Mesodermal cell (in vitro differentiated cells): ENCODE results near the gene SRRM2.

Experiments used
- H3K27ac ChIP-seq: 2 replicates; pipeline ENCODE4 v1.7.0; 2013; ENCODE audit warnings: mild to moderate bottlenecking, low read depth, low read length, moderate library complexity; ENCODE audit not compliant: severe bottlenecking
- H3K36me3 ChIP-seq: 2 replicates; pipeline ENCODE4 v1.7.1; 2013; ENCODE audit warnings: mild to moderate bottlenecking, low read length, moderate library complexity; ENCODE audit not compliant: control insufficient read depth, insufficient read depth
- H3K4me1 ChIP-seq: one replicate; pipeline ENCODE4 v1.7.1; 2013; ENCODE audit warnings: mild to moderate bottlenecking, low read length; ENCODE audit not compliant: insufficient read depth, control insufficient read depth, poor library complexity, severe bottlenecking
- H3K4me3 ChIP-seq: 2 replicates; pipeline ENCODE4 v1.7.0; 2013; ENCODE audit warnings: low read length, control low read depth, mild to moderate bottlenecking; ENCODE audit not compliant: insufficient read depth, poor library complexity, severe bottlenecking; ENCODE audit errors: extremely low read depth
- H3K9me3 ChIP-seq: 2 replicates; pipeline ENCODE4 v1.7.1; 2013; ENCODE audit warnings: mild to moderate bottlenecking, low read length, moderate library complexity; ENCODE audit not compliant: control insufficient read depth
- WGBS, 2 experiments: methylation state at CpG; one replicate each; pipeline ENCODE4 v1.1.5; 2013; ENCODE audit warnings: missing lambda C conversion rate in 2 of 2; ENCODE audit not compliant: insufficient coverage in 2 of 2; 5-methylcytosine and 5-hydroxymethylcytosine counted together

The SRRM2 gene

GRCh38 chr16:2773188-2773968, 20.9 kb downstream of the SRRM2 start:
- H3K9me3 ChIP-seq, result no peaks in the 10 kb centered on the region
- H3K4me3 ChIP-seq, result no peak overlapping the region
- WGBS, 2 experiments, result 88 to 96% methylated on average over 8 to 10 of the region's 12 CpGs
- peak overlapping the region; percentile 59 for H3K27ac ChIP-seq
- H3K4me1 ChIP-seq, result peaks cover 8% of the 10 kb centered on the region
- H3K36me3 ChIP-seq, result peaks cover 72% of the 10 kb centered on the region

GRCh38 chr16:2774161-2774891, 21.9 kb downstream of the SRRM2 start:
- peaks cover 62% of the 10 kb centered on the region for H3K36me3 ChIP-seq
- H3K9me3 ChIP-seq, result no peaks in the 10 kb centered on the region
- WGBS, 2 experiments, result 58 to 79% methylated on average over 3 to 6 of the region's 7 CpGs
- H3K27ac ChIP-seq, result no peak overlapping the region
- H3K4me3 ChIP-seq, result no peak overlapping the region
- H3K4me1 ChIP-seq, result peaks cover 8% of the 10 kb centered on the region

GRCh38 chr16:2775131-2775716, 22.8 kb downstream of the SRRM2 start:
- 87 to 95% methylated on average over 6 to 7 of the region's 7 CpGs for WGBS, 2 experiments
- Histone ChIP-seq H3K36me3 (peaks cover 53% of the 10 kb centered on the region), H3K4me1 (peaks cover 8% of the 10 kb centered on the region), H3K4me3 (peak overlapping the region; percentile 87), H3K27ac (no peak overlapping the region), H3K9me3 (no peaks in the 10 kb centered on the region)

GRCh38 chr16:2775765-2776499, 23.5 kb downstream of the SRRM2 start:
- Histone ChIP-seq H3K9me3 (no peaks in the 10 kb centered on the region), H3K27ac (peak overlapping the region; percentile 66), H3K4me3 (peak overlapping the region; percentile 87), H3K4me1 (peaks cover 8% of the 10 kb centered on the region), H3K36me3 (peaks cover 46% of the 10 kb centered on the region)
- WGBS, 2 experiments, result 59 to 68% methylated on average over 9 to 11 of the region's 11 CpGs

- Histone ChIP-seq H3K36me3 (peaks cover 39% of the 10 kb centered on the region), H3K4me1 (peaks cover 8% of the 10 kb centered on the region), H3K27ac (peak overlapping the region; percentile 66), H3K4me3 (peak overlapping the region; percentile 87), H3K9me3 (no peaks in the 10 kb centered on the region)
- WGBS, 2 experiments, result 0 to 1% methylated on average over 51 to 57 of the region's 72 CpGs
Observed at GRCh38 chr16:2776500-2777139, 24.2 kb downstream of the SRRM2 start.

DNA sequence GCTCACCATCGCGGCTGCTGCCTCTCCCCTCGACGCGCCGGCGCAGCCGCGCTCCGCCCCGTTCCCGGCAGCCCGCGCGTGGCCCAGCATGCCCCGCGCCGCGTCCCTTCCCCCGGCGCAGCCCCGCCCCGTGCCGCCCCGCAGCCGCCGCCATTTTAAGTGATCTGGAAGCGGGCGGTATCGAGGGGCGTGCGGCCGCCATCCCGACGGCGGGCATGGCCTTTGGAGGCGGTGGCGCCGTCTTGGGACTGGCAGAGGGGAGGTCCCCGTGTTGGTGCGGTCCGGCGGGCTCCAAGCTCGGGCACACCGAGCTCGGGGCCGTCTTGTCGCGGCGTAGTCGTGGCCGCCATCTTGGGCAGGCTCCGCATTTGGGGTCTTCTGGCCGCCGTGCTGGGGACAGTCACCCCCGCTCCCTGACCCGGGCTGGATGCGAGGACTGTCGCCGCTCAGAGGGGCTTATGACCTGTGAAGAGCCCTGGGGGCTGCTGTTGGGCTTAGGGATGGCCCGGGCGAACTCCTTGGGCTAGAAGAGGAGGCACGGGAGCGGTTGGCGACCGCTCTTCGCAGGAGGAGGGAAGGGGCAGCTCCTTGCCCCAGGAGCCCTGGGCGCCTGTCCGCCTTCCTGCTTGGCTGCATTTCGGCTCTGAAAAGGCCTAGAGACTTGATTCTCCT, 24.9 kb downstream of the SRRM2 start, which contains the start of gene ELOB:
ELOB (minus strand) TSS at position 50 of the 672 bp plus-strand sequence; CDS start at position 9, 41 bp downstream.
- peaks cover 8% of the 10 kb centered on the region for H3K4me1 ChIP-seq
- H3K27ac ChIP-seq, result peak within 1 kb of the TSS; percentile 99
- H3K9me3 ChIP-seq, result no peaks in the 10 kb centered on the region
- peaks cover 34% of the 10 kb centered on the region for H3K36me3 ChIP-seq
- 1% methylated on average over 50 to 57 of the region's 70 CpGs for WGBS, 2 experiments
- H3K4me3 ChIP-seq, result peak within 1 kb of the TSS; percentile 89

DNA sequence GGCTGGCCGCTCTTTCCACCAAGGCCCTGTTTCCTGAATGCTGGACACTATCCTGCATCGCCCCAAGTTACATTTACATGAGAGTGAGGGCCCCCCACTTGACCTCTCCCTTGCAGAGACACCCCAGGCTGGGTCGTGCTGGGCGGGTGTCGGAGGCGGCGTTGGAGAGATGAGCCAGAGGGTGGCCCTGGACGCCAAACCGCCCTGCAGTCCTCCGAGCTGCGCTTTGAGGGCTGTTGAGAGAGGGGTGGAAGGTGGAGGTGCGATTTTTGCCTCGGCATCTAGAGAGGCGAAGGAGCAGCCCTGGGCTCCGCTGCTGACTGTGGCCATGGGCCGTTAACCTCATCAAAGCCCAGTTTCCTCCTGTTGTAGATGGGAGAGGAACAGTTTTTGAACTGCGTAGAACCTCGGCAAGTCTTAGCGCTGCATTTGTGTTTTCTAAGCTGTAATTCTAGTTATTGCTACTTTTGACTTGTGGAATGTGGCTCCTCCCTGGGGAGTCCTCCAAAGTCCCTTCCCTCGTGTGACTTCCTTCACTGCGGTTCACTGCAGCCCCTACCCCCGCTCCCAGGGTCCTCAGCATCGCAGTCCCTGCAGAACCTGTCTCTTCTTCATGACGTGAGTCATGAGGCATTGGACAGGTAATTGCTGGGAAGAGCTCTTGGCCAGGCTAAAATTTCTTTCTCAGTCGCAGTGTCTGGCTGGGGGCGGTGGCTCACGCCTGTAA, 25.6 kb downstream of the SRRM2 start:
- Histone ChIP-seq H3K4me1 (peaks cover 8% of the 10 kb centered on the region), H3K4me3 (peak overlapping the region; percentile 89)
- 18 to 34% methylated on average over 18 to 19 of the region's 27 CpGs for WGBS, 2 experiments

GRCh38 chr16:2778630-2778958, 26.2 kb downstream of the SRRM2 start:
- H3K27ac ChIP-seq, result no peak overlapping the region
- 96 to 97% methylated on average over 7 to 12 of the region's 12 CpGs for WGBS, 2 experiments

More for the DNA sequence above, 25.6 kb downstream of the SRRM2 start:
- Histone ChIP-seq H3K36me3 (peaks cover 27% of the 10 kb centered on the region), H3K27ac (peak overlapping the region; percentile 99), H3K9me3 (no peaks in the 10 kb centered on the region)

DNA sequence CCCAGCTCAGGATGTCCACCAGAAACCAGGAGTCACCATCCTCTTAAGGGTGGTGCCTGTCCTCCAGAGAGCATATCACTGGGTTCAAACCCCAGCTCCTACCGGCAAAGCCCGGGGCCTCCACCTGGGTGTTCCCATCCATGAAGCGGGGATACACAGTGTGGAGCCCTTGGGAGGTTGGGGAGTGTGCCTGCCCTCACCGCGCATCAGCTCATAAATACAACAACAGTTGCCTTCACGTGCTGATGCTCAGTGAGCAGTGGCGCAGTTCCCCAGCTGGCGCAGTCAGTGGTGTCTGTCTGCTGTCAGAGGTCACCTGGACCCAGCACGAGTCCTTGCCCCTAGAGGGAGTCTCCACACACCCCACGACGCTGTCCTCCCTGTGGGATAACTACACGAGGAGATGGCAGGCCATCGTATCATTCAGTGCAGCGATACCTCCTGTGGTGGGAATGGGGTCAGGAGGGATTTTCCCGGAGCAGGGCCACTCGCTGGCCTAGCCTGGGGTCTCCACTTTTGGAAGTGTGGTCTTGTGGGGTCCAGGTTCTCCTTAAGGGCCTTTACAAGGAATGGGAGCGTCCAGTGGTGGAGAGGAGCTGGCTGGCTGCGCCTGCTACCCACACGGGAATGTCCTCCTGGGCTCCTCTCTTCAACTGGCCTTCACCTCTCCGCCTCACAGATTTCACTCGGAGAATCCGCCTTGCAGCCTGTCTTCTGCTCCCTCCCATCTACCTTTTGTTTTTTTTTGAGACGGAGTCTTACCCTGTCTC, 26.9 kb downstream of the SRRM2 start:
- H3K27ac ChIP-seq, result no peak overlapping the region
- H3K9me3 ChIP-seq, result no peaks in the 10 kb centered on the region
- 92 to 98% methylated on average over 18 to 21 of the region's 23 CpGs for WGBS, 2 experiments
- peaks cover 16% of the 10 kb centered on the region for H3K36me3 ChIP-seq
- H3K4me1 ChIP-seq, result peaks cover 8% of the 10 kb centered on the region
- no peak overlapping the region for H3K4me3 ChIP-seq

More at GRCh38 chr16:2778630-2778958, 26.2 kb downstream of the SRRM2 start:
- Histone ChIP-seq H3K9me3 (no peaks in the 10 kb centered on the region), H3K36me3 (peaks cover 22% of the 10 kb centered on the region), H3K4me1 (peaks cover 8% of the 10 kb centered on the region), H3K4me3 (peak overlapping the region; percentile 89)
